HepG2 (cell line): ENCODE data around the gene LARP1. TPM values are rescaled to one million over a fixed set of nuclear protein-coding genes. Genes with fewer than 3 reads are reported as not detected.

ENCODE experiments used
- AGO1 ChIP-seq: fragments of 200-400 bp; formaldehyde crosslinking; IDR thresholded peaks from 2 replicates; pipeline ENCODE4 v1.6.1; 2017; ENCODE audit warnings: mild to moderate bottlenecking, low read depth, low read length, moderate library complexity; ENCODE audit not compliant: poor library complexity, severe bottlenecking
- ATM ChIP-seq: fragments of 450-650 bp; IDR thresholded peaks from 2 replicates; pipeline ENCODE4 v1.7.1; 2017; ENCODE audit warnings: mild to moderate bottlenecking, borderline replicate concordance
- BRD4 ChIP-seq: sonication (generic); formaldehyde crosslinking; IDR thresholded peaks from 2 replicates; pipeline ENCODE4 v1.4.0; 2020; ENCODE audit warnings: missing genetic modification reagents
- CENPBD1 ChIP-seq: sonication (generic); formaldehyde crosslinking; IDR thresholded peaks from 2 replicates; pipeline ENCODE4 v1.8.0; 2022; ENCODE audit warnings: missing genetic modification reagents, low read depth, mild to moderate bottlenecking, borderline replicate concordance
- HES4 ChIP-seq: sonication (generic); formaldehyde crosslinking; IDR thresholded peaks from 2 replicates; pipeline ENCODE4 v1.9.0; 2021; ENCODE audit warnings: mild to moderate bottlenecking, missing genetic modification reagents, borderline replicate concordance
- HIVEP1 ChIP-seq: sonication (generic); formaldehyde crosslinking; IDR thresholded peaks from 2 replicates; pipeline ENCODE4 v1.4.0; 2020; ENCODE audit warnings: mild to moderate bottlenecking, missing genetic modification reagents
- HNRNPL ChIP-seq: fragments of 200-400 bp; formaldehyde crosslinking; IDR thresholded peaks from 2 replicates; pipeline ENCODE4 v1.6.1; 2017; ENCODE audit warnings: mild to moderate bottlenecking, low read depth, low read length
- KLF11 ChIP-seq: IDR thresholded peaks from 2 replicates; pipeline ENCODE4 v1.6.1; 2016; ENCODE audit warnings: missing compliant biosample characterization
- KLF16 ChIP-seq, 2 experiments: sonication (generic) in 1 of 2; formaldehyde crosslinking in 1 of 2; IDR thresholded peaks; 2 replicates each; pipeline versions ENCODE4 v1.6.1 to v1.8.0; 2016 to 2023; ENCODE audit warnings: missing genetic modification reagents in 2 of 2, missing compliant biosample characterization in 1 of 2
- MATR3 ChIP-seq: sonication (generic); formaldehyde crosslinking; IDR thresholded peaks from 2 replicates; pipeline ENCODE4 v1.4.0; 2020; ENCODE audit warnings: missing genetic modification reagents
- MIXL1 ChIP-seq: IDR thresholded peaks from 2 replicates; pipeline ENCODE4 v1.6.1; 2016
- MXD3 ChIP-seq: IDR thresholded peaks from 2 replicates; pipeline ENCODE4 v1.6.1; 2016; ENCODE audit warnings: mild to moderate bottlenecking, missing biosample characterization, missing genetic modification reagents
- NCOA1 ChIP-seq: sonication (generic); formaldehyde crosslinking; IDR thresholded peaks from 2 replicates; pipeline ENCODE4 v1.9.0; 2021; ENCODE audit warnings: missing genetic modification reagents
- NR0B2 ChIP-seq: sonication (generic); formaldehyde crosslinking; IDR thresholded peaks from 2 replicates; pipeline ENCODE4 v1.4.0; 2020; ENCODE audit warnings: mild to moderate bottlenecking, missing genetic modification reagents
- NR1H2 ChIP-seq: sonication (generic); formaldehyde crosslinking; IDR thresholded peaks from 2 replicates; pipeline ENCODE4 v1.8.1; 2022; ENCODE audit warnings: low read depth, missing genetic modification reagents, borderline replicate concordance
- PHF20 ChIP-seq: sonication (generic); formaldehyde crosslinking; IDR thresholded peaks from 2 replicates; pipeline ENCODE4 v1.5.0; 2020; ENCODE audit warnings: mild to moderate bottlenecking, missing genetic modification reagents
- PLSCR1 ChIP-seq: sonication (generic); formaldehyde crosslinking; IDR thresholded peaks from 2 replicates; pipeline ENCODE4 v1.5.0; 2020; ENCODE audit warnings: missing genetic modification reagents, mild to moderate bottlenecking, borderline replicate concordance
- POLR2AphosphoS2 ChIP-seq: IDR thresholded peaks from 2 replicates; pipeline ENCODE4 v1.6.1; 2011; ENCODE audit warnings: low read depth, low read length, improper control_type of control experiment
- SMARCC2 ChIP-seq: fragments of 450-650 bp; IDR thresholded peaks from 2 replicates; pipeline ENCODE4 v1.6.1; 2017; ENCODE audit warnings: antibody characterized with exemption, mild to moderate bottlenecking
- SRSF9 ChIP-seq: fragments of 200-400 bp; formaldehyde crosslinking; IDR thresholded peaks from 2 replicates; pipeline ENCODE4 v1.6.1; 2018; ENCODE audit warnings: borderline replicate concordance, mild to moderate bottlenecking, low read depth, low read length; ENCODE audit not compliant: insufficient read depth, poor library complexity, severe bottlenecking
- TMF1 ChIP-seq: sonication (generic); formaldehyde crosslinking; IDR thresholded peaks from 2 replicates; pipeline ENCODE4 v1.8.1; 2022; ENCODE audit warnings: low read depth, missing genetic modification reagents
- ZFP82 ChIP-seq: sonication (generic); formaldehyde crosslinking; IDR thresholded peaks from 2 replicates; pipeline ENCODE4 v1.5.1; 2020; ENCODE audit warnings: mild to moderate bottlenecking, missing genetic modification reagents, borderline replicate concordance
- ZNF430 ChIP-seq: sonication (generic); formaldehyde crosslinking; IDR thresholded peaks from 2 replicates; pipeline ENCODE4 v1.9.0; 2021; ENCODE audit warnings: mild to moderate bottlenecking, missing genetic modification reagents
- ZNF543 ChIP-seq: sonication (generic); formaldehyde crosslinking; IDR thresholded peaks from 2 replicates; pipeline ENCODE4 v1.4.0; 2020; ENCODE audit warnings: mild to moderate bottlenecking, missing genetic modification reagents
- ZNF549 ChIP-seq: sonication (generic); formaldehyde crosslinking; IDR thresholded peaks from 2 replicates; pipeline ENCODE4 v1.5.0; 2020; ENCODE audit warnings: missing genetic modification reagents
- ZNF550 ChIP-seq: sonication (generic); formaldehyde crosslinking; IDR thresholded peaks from 2 replicates; pipeline ENCODE4 v1.4.0; 2020; ENCODE audit warnings: mild to moderate bottlenecking, missing genetic modification reagents, borderline replicate concordance
- ZNF607 ChIP-seq: sonication (generic); formaldehyde crosslinking; IDR thresholded peaks from 2 replicates; pipeline ENCODE4 v1.5.1; 2020; ENCODE audit warnings: missing genetic modification reagents, mild to moderate bottlenecking, borderline replicate concordance
- ZNF652 ChIP-seq: IDR thresholded peaks from 2 replicates; pipeline ENCODE4 v1.6.1; 2016; ENCODE audit warnings: low read depth, borderline replicate concordance
- ZNF747 ChIP-seq: sonication (generic); formaldehyde crosslinking; IDR thresholded peaks from 2 replicates; pipeline ENCODE4 v1.8.1; 2023; ENCODE audit warnings: missing genetic modification reagents, mild to moderate bottlenecking, borderline replicate concordance
- polyA plus RNA-seq, 8 experiments: library from polyadenylated mRNA; depleted of rRNA in 3 of 8; stranded (reverse) in 7 of 8; unstranded in 1 of 8; fragments of >200 nt; fragmentation: Illumina TruSeq in 4 of 8; extraction: Trizol in 4 of 8; gene quantifications; 2 replicates each; pipeline versions ENCODE4 v1.2.1 to v1.2.3, GENCODE V29; 2011 to 2016; ENCODE audit warnings: low read depth in 4 of 8, missing spikeins in 1 of 8, mixed read lengths in 1 of 8; ENCODE audit not compliant: insufficient read depth in 1 of 8
- total RNA-seq, 5 experiments: library from RNA; depleted of rRNA; stranded (reverse); fragments of >200 nt; fragmentation: Illumina TruSeq; extraction: Trizol; gene quantifications; 2 replicates each; pipeline ENCODE4 v1.2.3, GENCODE V29; 2016; ENCODE audit warnings: low read depth in 1 of 5

Gene LARP1
- total and polyA plus RNA-seq, 2 of the 13 experiments (the other 11 are each of a cell fraction or from before 2014, with no cell fraction given), result 45.2 to 61.4 TPM

DNA sequence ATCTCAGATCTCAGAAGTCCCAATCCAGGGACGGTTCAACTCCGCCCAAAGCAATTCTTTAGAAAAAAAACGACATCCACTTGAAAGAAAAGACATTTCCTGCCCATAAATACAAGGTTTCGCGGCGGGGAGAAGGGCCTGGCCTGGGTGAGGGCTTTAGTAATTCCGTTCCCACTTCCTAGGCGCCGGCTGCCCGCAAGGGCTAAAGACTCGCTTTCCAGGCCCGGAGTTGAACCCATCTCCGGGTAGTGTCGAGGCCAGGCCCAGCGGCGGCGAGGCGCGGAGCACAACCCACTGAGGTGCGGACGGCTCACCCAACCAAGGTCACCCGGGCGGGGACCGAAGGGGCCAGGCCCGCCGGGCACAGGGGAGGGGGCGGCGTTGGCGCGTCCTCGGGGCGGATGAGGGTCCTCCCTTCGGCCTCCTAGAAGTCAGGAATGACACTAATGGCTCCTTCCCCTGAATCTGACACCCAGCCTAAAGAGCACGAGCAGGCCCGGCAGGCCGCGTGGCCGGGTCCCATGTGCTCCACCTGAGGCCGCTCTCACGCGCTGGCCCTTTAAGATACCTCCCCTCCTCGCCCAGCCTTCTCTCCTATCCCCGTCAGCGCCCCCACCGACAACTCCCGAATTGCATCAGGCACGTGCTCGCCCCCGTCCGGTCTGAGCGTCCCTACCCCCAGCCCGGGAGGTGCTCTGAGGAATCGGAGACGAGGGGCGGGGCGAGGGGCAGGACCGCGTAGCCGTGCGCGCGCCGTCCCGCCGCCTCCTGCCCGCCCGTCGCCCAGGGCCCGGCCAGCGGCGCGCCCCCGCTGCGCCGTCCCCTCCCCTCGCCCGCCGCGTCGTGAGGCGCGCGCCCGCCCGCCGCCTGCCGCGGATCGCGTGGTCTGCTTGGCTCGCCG is 467 bp upstream of the LARP1 start (continued):
- TF ChIP-seq NR1H2, result 0 out of 2 replicates have a peak, but pooled peaks have one; percentile 35
- peak; percentile 80 for TF ChIP-seq NR0B2 (CRISPR knock-in tag)
- peak; percentile 60; the same call in 1 of the 2 replicates for TF ChIP-seq ZNF747 (CRISPR knock-in tag)
- TF ChIP-seq BRD4 (CRISPR knock-in tag), result no peak
- TF ChIP-seq ZNF543, result no peak
- TF ChIP-seq HES4, result peak; percentile 20; the same call in 1 of the 2 replicates
- TF ChIP-seq ZNF652 (CRISPR knock-in tag), result no peak
- TF ChIP-seq HNRNPL, result 0 out of 2 replicates have a peak, but pooled peaks have one; percentile 36
- TF ChIP-seq SRSF9, result no peak
- no peak for TF ChIP-seq ATM
- no peak for TF ChIP-seq NCOA1 (CRISPR knock-in tag)
- no peak for TF ChIP-seq POLR2AphosphoS2
- TF ChIP-seq MIXL1, result peak; percentile 65; the same call in 1 of the 2 replicates
- TF ChIP-seq KLF16 (CRISPR knock-in tag; IDR thresholded peaks at IDR 0.05), result peak in 1 of 2 experiments; percentile 64; a peak in 1 of 4 replicates
- no peak for TF ChIP-seq ZNF549 (CRISPR knock-in tag)
- TF ChIP-seq ZFP82, result 0 out of 2 replicates have a peak, but pooled peaks have one; percentile 24
- no peak for TF ChIP-seq ZNF550
- TF ChIP-seq ZNF607 (CRISPR knock-in tag), result peak; percentile 90
- 0 out of 2 replicates have a peak, but pooled peaks have one; percentile 55 for TF ChIP-seq HIVEP1 (CRISPR knock-in tag)
- TF ChIP-seq PLSCR1 (CRISPR knock-in tag), result no peak
- no peak; the same call in 1 of the 2 replicates for TF ChIP-seq KLF11
- no peak for TF ChIP-seq SMARCC2
- no peak for TF ChIP-seq TMF1 (CRISPR knock-in tag)
- TF ChIP-seq MXD3 (CRISPR knock-in tag), result peak; percentile 82
- no peak for TF ChIP-seq PHF20 (CRISPR knock-in tag)
- TF ChIP-seq MATR3 (CRISPR knock-in tag), result no peak
- TF ChIP-seq AGO1, result no peak
- peak; percentile 31; the same call in 1 of the 2 replicates for TF ChIP-seq ZNF430 (CRISPR knock-in tag)
- TF ChIP-seq CENPBD1 (CRISPR knock-in tag), result no peak
